GM20431 (cell line): ENCODE results near the gene ZNF827.

Experiments used
- in situ Hi-C: fragments of 300-500 bp; cut with MseI, MboI; formaldehyde crosslinking; loops from one replicate; pipeline ENCODE4 v1.15.0; 2020; ENCODE audit warnings: low sequenced_read_pairs; ENCODE audit not compliant: unreplicated experiment

Gene ZNF827

DNA sequence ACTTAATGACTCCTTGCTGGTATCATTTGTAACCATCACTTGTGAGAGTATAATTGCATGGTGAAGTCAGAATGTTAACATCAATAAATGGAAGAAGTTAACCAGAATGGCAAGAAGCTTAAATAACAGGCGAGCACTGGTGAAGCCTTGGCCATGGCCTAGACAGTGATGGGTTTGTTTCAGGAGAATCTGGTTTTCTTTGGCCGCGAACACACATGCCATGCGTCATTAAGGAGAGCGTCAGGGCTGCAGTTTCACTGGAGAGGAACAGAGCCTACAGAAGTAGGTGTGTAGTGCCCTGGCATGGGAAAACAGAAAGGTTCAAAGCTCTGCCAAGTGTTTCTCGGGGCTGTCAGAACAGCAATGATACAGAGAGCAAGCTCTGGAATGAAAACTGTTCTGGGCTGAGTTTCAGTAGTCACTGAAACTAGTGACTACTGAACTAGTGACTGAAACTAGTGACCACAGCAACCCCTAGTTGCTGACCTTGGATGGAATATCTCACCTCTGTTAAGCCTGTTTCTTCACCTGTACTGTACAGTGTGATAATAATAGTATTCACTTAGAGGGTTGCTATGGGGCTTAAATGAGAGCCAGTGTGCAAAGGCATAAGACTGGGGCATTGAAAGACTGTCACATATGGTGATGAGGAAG, 164.9 kb downstream of the ZNF827 start:
- in situ Hi-C loops = no loop called here

GRCh38 chr4:145772347-145772746, 166.3 kb downstream of the ZNF827 start:
- in situ Hi-C loops = no loop called here

DNA sequence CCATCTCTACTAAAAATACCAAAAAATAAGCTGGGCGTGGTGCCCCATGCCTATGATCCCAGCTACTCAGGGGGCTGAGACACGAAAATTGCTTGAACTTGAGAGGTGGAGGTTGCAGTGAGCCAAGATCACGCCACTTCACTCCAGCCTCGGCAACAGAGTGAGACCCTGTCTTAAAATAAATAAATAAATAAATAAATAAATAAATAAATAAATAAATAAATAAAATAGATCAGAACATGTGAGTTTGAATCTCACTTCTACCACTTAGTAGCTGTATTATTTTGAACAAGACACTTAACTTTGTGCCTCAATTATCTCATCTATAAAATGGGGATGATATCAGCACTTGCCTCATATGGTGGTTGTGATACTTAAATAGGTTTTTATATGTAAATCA, 168.5 kb downstream of the ZNF827 start:
- in situ Hi-C loops = no loop called here

DNA sequence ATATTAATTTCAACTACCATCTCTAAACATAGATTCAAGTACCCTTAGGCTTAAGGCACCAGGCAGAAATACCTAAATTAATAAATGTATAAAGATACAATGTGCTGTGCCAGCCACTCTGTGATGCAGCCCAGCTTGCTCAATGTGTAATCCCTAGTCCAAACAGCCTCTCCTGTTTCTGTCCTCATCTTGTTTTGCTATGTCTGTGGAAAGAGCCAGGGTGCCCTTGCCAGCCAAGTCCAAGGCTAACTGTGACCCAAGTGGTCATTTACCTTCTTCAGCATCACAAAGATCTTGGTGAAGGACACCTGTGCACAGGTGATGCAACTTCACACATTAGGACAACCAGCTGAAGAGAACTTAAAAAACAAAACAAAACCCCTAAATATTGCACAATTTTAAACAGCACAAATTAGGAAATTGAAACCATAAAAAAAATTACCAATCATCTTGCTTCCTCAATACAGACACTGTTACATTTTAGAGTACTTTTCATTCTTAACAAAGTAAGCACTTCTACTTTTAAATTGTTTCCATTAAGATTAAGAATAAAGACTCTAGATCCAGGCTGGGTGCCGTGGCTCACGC, 169.1 kb downstream of the ZNF827 start:
- in situ Hi-C loops = no loop called here

DNA sequence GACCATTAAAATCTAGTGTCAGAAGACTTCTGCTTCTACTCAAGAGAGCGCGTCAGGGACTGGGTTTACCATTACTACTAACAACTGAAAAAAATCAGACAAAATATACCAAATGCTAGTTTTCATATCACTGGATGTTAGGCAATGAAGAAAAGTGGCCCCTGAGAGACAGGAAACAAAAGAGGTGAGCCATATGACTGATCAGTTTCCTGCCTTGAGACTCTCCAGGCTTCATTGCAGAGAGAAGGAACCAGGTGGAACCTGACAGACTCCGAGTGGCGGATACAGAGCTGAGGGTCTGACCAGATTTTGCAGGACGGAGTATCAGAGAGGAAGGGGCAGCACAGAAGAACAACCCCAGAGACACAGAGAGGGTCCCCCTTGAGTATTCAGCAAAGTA, 172.3 kb downstream of the ZNF827 start:
- in situ Hi-C loops = no loop called here

DNA sequence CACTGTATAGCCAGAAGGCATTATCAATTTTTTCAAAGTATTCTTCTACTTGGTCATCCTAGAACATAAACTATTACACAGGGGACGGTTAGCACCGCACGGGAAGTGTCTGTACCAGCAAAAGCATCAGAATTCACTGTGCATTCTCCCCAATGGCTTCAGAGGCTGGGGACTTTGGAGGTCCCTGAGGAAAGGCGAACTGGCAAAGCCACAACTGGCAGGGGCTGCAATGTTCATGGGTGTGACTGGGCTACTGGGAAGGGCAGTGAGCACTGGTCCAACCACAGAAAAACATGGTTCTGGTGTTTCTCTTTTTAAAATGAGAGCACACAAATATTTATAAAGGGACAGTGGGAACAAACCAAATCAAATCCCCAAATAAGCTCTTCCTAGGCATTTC, 175.2 kb downstream of the ZNF827 start:
- in situ Hi-C loops = no loop called here

DNA sequence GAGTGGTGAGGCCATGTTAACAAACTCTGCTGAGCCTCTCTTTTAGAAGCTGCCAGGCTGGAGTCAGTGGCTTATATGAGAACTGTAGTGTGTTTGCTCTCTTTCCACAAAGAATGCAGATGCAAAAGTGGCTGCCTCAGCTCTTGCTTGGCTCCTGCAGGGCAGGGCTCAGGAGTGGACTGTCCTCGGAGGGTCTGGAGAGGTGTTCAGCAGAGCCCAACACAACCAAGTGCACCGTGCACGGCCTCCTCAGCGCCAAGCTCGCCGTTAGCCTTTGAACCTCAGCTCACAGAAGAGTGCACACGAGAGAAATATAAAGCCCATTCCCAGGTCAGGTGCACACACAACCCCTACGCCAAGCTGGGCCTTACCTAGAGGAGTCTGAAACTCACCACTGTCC, 175.9 kb downstream of the ZNF827 start:
- in situ Hi-C loops = no loop called here

GRCh38 chr4:145760961-145761929, 177.4 kb downstream of the ZNF827 start:
- in situ Hi-C loops = no loop called here

DNA sequence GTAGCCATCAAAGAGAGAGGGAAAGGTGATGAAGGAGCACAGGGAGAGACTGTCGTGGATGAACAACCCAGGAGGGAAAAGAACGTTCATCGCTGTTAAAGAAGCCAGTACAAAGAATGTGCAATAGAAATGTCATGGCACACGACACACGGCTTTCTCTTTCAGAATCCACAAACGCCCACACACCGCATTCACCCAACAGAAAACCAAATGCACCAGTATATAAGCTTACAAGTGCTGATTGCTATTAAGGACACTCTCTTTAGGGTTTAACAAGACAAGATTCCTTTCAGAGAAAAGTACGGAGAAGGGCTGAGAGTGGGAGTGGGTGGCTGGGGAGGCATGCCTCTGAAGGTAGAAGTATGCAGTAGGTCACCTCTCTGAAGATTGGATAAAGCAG, 178.4 kb downstream of the ZNF827 start:
- in situ Hi-C loops = no loop called here

DNA sequence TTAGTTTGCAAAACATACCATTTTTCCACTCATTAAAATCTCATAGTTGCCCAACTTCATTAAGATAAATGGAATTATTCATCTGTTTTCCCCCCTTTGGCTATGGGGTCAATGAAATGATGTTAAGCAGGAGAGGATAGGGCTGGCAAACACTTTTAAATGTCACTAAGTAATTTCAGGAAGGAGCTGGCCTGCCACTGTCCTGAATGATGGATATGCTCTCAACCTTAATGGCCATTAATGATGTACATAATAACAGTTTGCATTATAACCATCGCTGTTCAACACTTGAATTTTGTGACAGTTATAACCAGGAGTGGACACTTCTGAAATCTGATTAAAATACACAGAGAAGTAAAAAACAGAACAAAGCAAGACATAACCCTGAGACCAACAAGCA, 181.4 kb downstream of the ZNF827 start:
- in situ Hi-C loops = no loop called here

- in situ Hi-C loops = no loop called here
Observed at GRCh38 chr4:145756244-145756643, 182.4 kb downstream of the ZNF827 start.

- in situ Hi-C loops = no loop called here
Observed at GRCh38 chr4:145755802-145756201, 182.8 kb downstream of the ZNF827 start.

DNA sequence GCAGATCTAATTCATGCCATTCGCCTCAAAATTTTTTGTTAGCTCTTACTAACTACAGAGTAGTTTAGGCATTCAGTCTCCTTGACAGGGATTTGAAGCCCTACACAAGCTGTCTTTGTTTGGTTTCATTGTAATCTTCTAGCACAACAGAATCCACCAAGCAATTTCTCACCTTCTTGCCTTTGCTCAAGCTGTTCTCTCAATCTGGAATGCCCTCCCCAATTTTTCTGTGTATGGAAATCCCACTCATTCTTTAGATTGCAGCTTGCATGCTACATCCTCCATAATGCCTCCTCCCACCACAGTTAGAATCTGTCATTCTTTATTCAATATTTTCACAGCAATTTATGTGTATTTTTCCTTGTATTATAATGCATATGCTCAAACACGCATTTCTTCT, 195.0 kb downstream of the ZNF827 start:
- in situ Hi-C loops = no loop called here

DNA sequence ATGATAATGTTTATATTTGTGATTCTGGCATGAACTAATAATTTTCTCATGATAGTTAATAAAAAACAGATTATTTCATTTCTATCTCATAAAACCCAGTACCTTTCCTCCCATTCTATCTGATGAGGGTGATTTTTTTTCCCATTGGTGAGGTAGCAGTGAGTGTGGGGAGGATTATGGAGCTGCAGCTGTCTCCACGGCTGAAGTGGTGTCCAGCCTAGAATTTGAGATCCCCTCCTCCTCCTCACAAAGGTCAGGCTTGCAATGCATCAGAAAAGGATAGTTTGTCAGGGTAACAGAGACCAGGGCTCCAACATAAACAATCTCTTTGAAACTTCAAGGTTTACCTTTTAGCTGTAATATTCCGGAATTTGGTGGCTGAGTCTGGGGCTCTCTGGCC, 197.8 kb downstream of the ZNF827 start:
- in situ Hi-C loops = no loop called here

DNA sequence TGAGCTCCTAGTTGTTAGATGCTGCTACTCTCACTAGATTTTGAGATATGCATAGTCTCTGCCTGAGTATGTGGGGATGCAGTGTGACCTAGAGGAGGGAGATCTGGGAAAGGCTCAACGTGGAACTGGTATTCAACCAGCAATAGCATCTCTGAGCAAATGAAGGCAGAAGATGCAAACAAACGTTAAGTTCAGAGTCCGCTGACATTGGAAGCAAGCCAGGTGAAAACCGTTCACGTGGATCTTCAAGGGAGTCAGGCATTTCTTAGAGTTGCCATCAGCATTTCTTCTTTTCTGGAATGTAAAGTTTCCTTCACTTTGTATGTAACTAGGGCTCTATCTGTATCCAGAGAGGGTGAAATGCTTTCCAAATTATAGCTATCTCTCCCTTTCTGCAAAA, 198.8 kb downstream of the ZNF827 start:
- in situ Hi-C loops = no loop called here

GRCh38 chr4:145736241-145736831, 202.3 kb downstream of the ZNF827 start:
- in situ Hi-C loops = no loop called here

DNA sequence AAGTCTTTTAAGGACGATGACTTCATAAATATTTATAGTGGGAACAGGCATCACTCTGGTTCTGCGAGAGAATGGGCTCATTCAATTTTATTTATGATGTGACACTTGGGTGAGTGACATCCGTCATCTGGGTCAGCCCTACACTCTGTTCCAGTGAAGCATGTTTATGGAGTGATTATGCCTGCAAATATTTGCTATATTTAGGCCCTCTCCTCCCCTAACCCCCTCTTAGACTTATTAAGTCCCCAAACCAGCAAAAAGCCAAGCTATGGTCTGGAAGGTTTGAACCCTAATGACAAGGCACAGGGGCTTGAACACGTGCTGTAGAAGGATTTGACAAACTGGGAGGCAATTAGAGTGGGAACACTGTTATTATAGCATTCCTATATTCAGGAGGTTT, 202.8 kb downstream of the ZNF827 start:
- in situ Hi-C loops = no loop called here

- in situ Hi-C loops = no loop called here
Observed at GRCh38 chr4:145735347-145735675, 203.3 kb downstream of the ZNF827 start.

GRCh38 chr4:145734576-145735346, 203.9 kb downstream of the ZNF827 start:
- in situ Hi-C loops = no loop called here

DNA sequence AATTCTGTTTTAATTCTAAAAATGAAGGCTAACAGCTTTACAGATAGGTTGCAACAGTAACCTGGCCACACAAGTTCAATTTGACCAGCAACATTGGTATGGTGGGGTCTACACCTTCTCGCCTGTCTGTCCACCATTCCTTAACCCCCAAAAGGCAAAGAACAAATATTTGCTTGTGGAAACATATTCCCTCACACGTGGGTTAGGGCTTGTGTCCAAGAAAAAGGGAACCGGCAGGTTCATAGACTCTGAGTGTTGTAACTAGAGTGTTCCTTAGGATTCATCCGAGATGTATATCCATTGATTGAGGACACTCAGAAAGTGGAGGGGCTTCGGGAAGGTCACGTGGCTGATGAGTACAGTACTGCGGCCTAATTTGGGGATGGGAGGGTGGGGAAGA, 204.6 kb downstream of the ZNF827 start:
- in situ Hi-C loops = no loop called here
